GM20000 (cell line): ENCODE results near the gene HDAC11.

Experiments used
- DNase-seq: peaks from one replicate; pipeline ENCODE4 v3.0.0; 2012; ENCODE audit warnings: low spot score
- TF ChIP-seq, protein P1 (sequence below): IDR thresholded peaks from 2 replicates; pipeline ENCODE4 v1.5.1; 2012; ENCODE audit warnings: mild to moderate bottlenecking, control low read depth; ENCODE audit errors: extremely low read depth, missing control alignments

Gene HDAC11

DNA sequence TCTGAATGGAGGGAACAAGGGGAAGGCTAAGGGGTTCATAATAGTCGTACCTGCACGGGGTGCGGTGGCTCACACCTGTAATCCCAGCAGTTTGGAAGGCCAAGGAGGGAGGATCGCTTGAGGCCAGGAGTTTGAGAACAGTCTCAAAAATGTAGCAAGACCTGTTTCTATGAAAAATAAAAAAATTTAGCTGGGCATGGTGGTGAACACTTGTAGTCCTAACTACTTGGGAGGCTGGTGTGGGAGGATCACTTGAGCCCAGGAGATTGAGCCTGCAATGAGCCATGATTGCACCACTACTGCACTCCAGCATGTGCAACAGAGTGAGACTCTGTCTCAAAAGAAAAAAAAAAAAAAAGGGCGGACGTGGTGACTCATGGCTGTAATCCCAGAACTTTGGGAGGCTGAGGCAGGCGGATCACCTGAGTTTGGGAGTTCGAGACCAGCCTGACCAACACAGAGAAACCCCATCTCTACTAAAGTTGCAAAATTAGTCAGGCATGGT lies 17.9 kb upstream of the HDAC11 start:
- no peak for DNase-seq
- TF ChIP-seq, protein P1, sequence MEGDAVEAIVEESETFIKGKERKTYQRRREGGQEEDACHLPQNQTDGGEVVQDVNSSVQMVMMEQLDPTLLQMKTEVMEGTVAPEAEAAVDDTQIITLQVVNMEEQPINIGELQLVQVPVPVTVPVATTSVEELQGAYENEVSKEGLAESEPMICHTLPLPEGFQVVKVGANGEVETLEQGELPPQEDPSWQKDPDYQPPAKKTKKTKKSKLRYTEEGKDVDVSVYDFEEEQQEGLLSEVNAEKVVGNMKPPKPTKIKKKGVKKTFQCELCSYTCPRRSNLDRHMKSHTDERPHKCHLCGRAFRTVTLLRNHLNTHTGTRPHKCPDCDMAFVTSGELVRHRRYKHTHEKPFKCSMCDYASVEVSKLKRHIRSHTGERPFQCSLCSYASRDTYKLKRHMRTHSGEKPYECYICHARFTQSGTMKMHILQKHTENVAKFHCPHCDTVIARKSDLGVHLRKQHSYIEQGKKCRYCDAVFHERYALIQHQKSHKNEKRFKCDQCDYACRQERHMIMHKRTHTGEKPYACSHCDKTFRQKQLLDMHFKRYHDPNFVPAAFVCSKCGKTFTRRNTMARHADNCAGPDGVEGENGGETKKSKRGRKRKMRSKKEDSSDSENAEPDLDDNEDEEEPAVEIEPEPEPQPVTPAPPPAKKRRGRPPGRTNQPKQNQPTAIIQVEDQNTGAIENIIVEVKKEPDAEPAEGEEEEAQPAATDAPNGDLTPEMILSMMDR = no peak

DNA sequence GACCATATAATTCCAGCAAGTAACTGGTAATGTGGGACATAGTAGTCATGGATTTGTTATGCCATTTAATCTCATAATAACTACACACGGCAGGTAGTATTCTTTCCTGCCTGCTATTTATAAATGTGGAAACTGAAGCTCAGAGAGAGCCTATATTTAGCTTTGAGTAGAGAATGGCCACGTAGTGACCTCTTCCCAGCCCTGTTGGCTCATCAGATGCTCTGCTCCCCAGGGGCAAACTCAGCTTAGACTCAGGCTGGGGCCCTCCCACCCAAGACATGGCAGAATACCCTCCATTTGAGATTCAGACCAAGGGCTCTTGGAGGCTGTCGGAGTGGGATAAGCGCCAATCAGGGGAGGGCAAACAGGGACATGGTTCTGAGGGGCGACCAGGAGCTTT lies 17.3 kb upstream of the HDAC11 start:
- DNase-seq = no peak
- TF ChIP-seq, protein P1 = no peak

DNA sequence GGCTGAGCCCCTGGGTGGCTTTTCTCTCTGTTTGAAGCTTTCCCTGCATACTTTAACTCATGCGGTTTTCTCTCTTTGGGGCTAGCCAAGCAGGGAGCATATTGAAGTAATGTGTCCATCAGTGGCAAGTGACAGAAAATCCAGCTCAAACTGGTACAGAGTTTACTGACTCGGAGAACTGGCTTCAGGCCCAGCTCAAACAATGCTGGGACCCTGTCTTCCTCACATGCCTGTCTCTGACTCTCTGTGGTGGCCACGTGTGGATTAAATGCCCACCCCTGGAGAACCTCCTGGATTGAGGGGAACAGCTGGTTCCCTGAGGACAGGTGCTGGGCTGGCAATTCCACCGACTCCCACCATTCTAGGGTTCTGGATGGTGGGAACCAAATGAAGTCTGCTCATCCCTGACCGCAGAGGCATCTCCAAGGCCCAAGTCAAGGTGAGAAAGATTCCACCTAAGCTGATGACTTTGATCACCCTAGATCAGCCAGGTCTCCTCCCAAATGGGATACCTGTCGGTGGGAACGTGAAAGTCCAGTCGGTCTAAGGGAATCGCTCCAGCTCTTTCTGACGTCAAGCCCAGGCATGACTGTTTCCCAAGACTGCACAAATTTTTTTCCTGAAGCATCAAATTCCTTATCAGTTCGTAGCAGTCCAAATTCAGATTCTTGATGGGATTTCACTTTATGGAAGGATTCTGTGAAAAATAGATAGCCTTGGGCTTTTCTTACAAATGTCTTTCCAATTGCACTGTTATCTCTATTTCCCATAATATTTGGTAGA lies 16.3 kb upstream of the HDAC11 start:
- DNase-seq = no peak
- TF ChIP-seq, protein P1 = no peak

DNA sequence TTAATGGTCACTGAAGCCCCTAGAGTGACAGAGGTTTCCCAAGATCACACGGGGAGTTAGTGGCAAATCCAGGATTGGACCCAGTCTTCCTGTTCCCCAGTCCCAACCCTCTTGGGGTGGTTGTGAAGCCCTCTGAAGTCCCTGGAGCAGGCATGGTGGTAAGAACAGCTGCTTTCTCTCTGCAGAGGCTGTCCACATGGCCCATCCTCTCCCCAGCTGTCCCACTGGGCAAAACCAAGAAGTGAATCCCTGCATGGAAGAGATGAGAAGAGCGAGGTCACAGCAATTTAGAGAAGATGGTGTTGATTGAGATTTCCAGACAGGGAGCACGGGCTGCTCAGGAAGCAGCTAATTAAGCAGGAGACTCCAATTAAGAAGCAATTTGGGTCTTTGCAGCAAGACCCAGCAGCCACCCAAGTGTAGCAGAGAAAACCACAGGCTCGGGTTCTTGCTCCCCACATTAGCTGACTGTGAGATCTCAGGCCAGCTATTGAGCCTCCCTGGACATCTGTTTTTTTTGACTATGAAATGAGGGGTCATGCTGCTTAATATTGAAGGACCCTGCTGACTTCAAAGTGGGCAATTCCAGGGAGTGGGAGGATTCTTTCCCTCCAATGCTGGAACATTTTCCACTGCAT lies 14.8 kb upstream of the HDAC11 start:
- TF ChIP-seq, protein P1 = no peak
- DNase-seq = no peak

DNA sequence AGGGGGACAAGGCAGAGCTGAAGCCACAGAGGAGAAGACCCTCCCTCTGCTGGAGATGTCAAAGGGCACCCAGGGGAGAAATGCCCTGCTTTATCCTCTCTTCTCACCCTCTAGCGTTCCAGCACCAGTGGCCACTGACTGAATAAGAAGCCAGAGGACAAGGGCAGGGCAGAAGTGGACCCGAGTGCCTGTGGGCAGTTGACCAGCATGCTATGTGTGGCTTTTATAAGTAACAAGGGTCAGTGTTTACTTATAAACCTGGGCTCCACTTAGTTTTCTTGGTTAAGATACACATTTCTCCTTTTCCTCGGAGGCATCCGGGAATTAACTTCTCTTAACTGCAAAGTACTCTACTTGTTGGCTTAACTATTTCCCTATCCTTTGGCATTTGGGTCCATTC lies 13.3 kb upstream of the HDAC11 start:
- TF ChIP-seq, protein P1 = no peak

DNA sequence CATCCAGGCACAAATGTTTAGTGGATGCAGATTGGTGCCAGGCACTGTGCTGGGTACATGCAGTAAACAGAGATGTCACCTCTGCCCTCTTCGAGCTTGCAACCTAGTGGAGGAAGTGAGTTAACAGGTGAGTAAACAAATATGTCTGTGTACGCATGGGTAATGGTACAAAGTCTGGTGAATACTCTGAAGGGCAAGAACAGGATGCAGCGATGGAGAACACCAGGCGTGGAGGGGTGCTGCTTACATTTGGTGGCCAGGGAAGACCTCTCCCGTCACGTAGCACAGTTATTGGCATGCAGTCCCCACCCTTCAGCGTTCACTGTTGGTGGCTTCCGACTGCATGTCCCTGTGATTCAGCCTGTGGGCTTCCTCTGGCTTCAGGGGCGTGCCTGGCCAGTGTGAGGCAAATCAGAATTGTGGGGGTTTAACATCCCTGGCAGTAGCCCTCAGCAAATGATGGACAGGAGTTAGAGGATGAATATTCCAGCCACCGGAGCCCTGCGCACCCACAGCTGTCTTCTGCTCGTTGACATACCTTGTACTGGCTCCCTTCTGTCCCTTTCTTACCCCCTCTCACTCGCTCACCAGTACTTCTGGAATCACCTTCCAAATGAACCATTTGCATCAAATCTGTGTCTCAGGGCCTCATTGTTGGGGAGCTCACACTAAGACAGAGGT lies 9.1 kb upstream of the HDAC11 start:
- DNase-seq = no peak
- TF ChIP-seq, protein P1 = no peak

More for the DNA sequence above, 13.3 kb upstream of the HDAC11 start:
- no peak for DNase-seq

DNA sequence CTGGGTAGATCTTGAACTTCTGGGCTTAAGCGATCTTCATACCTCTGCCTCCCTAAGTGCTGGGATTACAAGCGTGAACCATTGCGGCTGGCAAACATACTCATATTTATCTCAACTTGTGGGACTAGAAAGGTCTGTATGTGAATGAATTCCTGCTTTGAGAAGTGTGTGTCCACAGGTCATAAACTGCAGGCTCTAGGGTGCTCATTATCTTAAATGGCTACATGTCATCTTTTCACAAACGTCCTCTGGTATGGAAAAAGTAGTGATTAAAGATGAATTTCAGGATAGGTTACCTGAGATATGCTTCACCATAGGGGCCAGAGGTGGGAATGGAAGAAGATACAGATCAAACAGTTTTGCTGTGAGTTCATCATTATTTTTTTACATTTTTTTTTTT lies 7.8 kb upstream of the HDAC11 start:
- DNase-seq = no peak
- TF ChIP-seq, protein P1 = no peak
